D721Med (cell line): ENCODE data around the gene ACVR2B.

Experiments used
- DNase-seq: peaks from one replicate; pipeline ENCODE4 v3.0.0; 2011; ENCODE audit warnings: low spot score; ENCODE audit not compliant: insufficient read length
- FAIRE-seq: peaks from 2 replicates; lab custom pipeline; 2011; peaks lifted over from hg19 to GRCh38; lab: Jason Lieb, UNC
- TF ChIP-seq, protein P1 (sequence below): IDR thresholded peaks from 2 replicates; pipeline ENCODE4 v1.5.1; 2012; ENCODE audit warnings: mild to moderate bottlenecking, control low read depth; ENCODE audit not compliant: insufficient read depth; ENCODE audit errors: missing control alignments

ACVR2B gene

DNA sequence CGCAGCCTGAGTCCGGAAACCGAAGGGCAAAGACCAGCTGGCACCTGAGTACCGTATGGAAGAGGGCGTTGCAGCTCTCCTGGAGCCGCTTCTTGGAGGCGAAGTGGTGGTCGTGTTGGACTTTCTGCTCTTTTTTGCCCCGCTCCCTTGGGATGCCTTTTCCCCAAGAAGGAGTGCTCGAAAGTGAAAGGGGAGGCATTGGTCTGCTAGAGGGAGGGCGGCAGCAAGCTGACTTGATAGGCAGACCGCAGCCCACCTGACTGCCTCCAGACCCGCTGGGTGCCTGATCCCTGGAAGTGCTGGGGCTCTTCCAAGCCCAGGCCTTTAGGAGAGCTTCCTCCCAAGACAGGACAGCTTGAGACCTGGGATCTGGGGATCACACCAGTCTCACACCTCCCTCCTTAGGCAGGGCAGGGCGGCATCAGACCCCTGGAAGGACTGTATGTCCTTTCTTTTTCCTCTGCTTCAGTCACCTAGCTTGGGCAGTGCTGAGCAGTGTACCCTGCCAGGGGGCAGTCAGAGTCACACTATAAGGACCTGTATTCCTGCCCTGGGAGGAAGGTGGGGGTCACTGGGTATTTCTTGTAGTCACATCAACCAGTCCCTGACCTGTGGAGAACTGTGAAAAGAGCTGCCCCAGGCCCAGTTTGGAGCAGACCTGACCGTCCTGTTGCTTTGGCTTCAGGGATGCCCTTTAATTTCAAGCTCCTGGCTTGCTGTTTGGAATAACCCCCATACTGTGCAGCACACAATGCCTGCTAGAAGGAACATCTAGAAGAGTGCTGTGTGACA lies 2.1 kb downstream of the ACVR2B start:
- FAIRE-seq (no peak), DNase-seq (no peak)
- TF ChIP-seq, protein P1, sequence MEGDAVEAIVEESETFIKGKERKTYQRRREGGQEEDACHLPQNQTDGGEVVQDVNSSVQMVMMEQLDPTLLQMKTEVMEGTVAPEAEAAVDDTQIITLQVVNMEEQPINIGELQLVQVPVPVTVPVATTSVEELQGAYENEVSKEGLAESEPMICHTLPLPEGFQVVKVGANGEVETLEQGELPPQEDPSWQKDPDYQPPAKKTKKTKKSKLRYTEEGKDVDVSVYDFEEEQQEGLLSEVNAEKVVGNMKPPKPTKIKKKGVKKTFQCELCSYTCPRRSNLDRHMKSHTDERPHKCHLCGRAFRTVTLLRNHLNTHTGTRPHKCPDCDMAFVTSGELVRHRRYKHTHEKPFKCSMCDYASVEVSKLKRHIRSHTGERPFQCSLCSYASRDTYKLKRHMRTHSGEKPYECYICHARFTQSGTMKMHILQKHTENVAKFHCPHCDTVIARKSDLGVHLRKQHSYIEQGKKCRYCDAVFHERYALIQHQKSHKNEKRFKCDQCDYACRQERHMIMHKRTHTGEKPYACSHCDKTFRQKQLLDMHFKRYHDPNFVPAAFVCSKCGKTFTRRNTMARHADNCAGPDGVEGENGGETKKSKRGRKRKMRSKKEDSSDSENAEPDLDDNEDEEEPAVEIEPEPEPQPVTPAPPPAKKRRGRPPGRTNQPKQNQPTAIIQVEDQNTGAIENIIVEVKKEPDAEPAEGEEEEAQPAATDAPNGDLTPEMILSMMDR = no peak

DNA sequence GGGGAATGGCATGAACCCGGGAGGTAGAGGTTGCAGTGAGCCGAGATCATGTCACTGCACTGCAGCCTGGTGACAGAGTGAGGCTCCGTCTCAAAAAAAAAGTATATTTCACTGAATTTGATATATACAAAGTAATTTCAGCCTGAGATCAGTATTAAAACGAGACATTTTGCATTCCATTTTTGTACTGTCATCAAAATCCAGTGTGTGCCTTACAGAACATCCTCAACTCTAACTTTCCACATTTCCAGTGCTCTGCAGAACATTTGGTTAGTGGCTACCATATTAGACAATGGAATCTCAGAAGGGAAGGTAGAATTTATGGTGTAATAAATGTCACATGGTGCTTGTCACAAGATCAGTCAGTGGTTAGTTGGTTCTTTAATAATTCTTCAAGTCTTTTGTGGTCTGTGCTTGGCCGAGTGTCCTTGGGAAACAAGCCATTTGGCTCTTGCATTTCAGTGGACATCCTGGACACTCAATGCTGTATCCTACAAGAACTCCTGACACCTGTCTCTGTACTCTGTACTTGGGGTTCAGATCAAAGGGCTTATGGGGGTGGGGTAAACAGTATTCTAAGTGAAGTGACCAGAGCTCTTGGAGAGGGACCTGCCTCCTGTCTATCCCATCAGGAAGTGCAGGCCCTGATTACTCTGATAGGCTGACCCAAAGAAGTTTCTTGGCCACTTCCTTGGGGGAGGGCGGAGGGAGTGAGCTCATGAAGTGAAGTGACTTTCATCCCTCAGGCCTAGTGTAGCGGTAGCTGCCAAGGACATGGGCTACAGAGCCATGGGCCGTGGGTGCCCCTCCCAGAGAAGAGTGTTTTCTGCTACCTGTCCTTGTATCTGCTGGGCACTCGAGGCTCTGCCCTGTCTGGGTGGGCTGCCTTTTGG lies 3.7 kb downstream of the ACVR2B start:
- FAIRE-seq (no peak), DNase-seq (no peak)
- TF ChIP-seq, protein P1 = no peak

DNA sequence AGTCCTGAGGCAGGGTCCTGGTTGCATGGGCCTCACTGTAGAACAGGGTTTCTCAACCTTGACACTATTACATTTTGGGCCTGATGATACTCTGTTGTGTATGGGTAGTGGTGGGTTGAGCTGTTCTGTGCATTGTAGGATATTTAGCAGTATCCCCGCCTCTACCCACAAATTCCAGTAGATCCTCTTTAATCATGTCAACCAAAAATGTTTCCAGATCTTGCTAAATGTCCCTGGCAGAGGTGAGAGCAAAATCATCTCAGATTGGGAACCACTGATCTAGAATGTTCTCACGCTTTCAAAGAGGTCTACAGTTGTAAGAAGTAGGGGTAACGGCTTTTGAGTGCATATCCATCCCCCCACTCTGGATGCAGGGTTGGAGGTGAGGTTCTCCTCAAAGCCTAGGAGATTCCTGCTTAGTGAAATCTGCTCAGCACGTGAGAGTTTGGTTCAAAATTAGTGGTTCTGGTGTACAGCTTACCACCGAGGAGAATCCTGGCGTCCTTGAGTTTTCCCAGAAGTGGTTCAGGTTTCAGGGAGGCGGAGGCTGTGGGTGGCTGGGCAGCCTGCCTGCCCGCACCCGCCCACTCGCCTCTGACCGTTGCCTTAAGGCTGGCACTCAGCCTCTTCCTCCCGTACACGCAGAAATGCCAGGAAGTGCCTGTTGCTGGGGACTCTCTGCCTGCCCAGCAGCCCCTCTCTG lies 5.3 kb downstream of the ACVR2B start:
- TF ChIP-seq, protein P1 = no peak
- FAIRE-seq = no peak
- no peak for DNase-seq

DNA sequence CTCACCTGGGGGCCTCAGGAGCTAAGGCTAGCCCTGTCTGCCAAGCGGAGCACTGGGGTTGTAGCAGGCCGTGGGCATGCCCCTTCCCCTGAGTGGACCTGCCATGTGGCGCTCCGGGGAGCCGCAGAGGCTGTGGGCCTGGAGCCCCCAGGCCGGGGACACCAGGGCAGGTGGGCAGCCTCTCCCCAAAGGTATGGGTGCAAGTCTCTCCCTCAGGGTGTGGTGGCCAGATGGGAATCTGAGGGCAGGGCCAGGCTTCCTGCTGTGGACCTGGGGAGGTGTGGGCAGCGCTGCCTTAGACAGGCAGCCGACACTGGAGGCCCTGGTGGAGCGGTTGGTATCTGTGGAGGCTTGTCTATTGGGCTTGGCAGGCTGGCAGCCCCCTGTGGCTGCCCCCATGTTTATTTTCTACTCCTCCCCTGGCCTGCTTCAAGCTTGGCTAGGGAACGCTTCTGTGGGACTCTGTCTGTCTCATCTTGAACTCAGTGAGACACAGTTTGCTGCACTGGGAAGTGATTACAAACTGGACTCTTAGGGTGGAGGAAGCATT lies 5.9 kb downstream of the ACVR2B start:
- FAIRE-seq = no peak
- TF ChIP-seq, protein P1 = no peak
- DNase-seq = no peak

DNA sequence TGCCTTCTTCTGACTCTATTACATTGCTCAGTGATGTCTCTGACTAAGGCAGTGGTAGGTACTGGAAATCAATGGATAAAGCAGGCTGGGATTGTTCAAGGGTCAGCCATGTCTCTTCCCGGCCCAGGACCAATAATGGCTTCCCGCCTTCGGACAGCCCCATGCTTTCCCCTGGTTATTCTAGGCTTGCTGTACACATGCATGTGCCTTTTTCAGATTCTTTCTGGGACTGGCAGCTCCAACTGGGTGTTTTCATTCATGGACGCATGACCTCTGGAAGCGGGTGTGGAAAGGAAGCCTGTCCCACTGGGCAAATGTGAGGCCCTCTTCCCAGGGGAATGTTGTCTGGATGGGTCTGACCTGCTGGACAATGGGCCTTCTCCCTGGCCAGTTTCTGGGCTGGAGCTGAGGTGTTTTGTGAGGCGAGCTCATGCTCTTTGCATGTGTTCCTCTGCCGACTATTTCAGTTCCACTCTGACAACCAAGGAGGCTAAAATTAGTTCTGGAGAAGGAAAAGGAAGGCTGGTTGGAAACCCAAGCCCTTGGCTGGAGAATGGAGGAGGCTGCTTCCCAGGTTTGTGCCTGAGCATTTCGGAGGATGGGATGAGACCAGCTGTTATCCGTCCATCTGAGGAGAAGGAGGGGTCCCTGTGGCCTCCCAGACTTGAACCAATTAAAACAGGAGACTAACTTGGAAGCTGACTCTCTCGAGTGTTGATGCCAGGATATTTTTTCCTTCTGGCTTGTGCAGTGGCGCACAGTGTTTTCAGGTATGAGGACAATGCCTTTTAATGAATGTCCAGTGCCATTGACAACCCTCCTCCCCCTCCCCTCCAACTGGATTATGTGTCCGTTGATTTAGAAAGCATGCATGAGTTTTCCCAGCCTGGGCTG lies 6.9 kb downstream of the ACVR2B start:
- DNase-seq = no peak
- TF ChIP-seq, protein P1 = no peak
- FAIRE-seq = no peak

DNA sequence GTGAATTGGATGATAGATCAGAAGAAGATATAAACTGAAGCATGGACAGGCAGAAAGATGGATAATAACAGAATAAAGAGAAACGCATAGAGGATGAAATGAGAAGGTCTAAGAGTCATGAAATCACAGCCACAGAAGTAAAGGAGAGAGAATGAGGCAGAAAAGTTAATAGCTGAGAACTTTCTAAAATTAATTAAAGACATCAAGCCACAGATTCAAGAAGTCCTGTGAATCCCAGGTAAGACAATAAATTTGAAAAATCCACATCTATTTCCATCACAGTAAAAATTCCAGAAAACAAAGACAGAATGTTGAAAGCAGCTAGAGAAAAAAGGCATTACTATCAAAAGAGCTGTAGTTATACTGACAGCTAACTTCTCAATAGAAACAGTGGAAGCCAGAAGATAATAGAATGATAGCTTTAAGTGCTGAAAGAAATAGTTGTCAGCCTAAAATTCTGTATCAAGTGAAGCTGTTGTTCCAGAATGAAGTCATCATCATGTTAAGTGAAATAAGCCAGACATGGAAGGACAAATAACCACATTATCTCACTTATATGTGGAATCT lies 12.0 kb downstream of the ACVR2B start:
- FAIRE-seq = no peak
- TF ChIP-seq, protein P1 = no peak
- DNase-seq = no peak
